Tibial artery (tissue), 4 donors: ENCODE measurements around the gene FARS2.

ENCODE experiments used
- DNase-seq, 2 donors: peaks; one replicate each; pipeline ENCODE4 v3.0.0-alpha.2; 2019
- H3K27ac ChIP-seq, 2 donors: fragments of 200-600 bp; sonication (generic) in 1 of 2; 1 replicate in 1 of 2; 2 replicates in 1 of 2; pipeline ENCODE4 v1.5.1; 2018 to 2019; ENCODE audit warnings: mild to moderate bottlenecking in 1 of 2
- H3K27me3 ChIP-seq, 2 donors: fragments of 200-600 bp; sonication (generic) in 1 of 2; one replicate each; pipeline versions ENCODE4 v1.5.1 to v1.6.0; 2016 to 2019
- H3K36me3 ChIP-seq, 3 donors: fragments of 200-600 bp; sonication (generic) in 2 of 3; one replicate each; pipeline ENCODE4 v1.5.1; 2016 to 2019; ENCODE audit warnings: mild to moderate bottlenecking in 2 of 3
- H3K4me1 ChIP-seq, 4 donors: fragments of 200-600 bp; sonication (generic) in 2 of 4; 1 replicate in 3 of 4; 2 replicates in 1 of 4; pipeline ENCODE4 v1.5.1; 2016 to 2019
- H3K4me3 ChIP-seq, 2 donors: fragments of 200-600 bp; sonication (generic) in 1 of 2; 1 replicate in 1 of 2; 2 replicates in 1 of 2; pipeline ENCODE4 v1.5.1; 2018 to 2019; ENCODE audit warnings: mild to moderate bottlenecking in 2 of 2
- H3K9me3 ChIP-seq, 3 donors: fragments of 200-600 bp; sonication (generic) in 1 of 3; one replicate each; pipeline ENCODE4 v1.5.1; 2016 to 2019
- CTCF ChIP-seq, 2 experiments: fragments of 200-600 bp in 1 of 2; fragments of 450-650 bp in 1 of 2; IDR thresholded peaks; one replicate each; pipeline ENCODE4 v1.5.1; 2017 to 2019; ENCODE audit warnings: antibody characterized with exemption in 2 of 2, mild to moderate bottlenecking in 1 of 2, moderate library complexity in 1 of 2
- intact Hi-C: fragments of 100-400 bp; cut with DNase I; formaldehyde crosslinking; loops from one replicate; pipeline ENCODE4 v1.15.0; 2023; ENCODE audit warnings: low total_unique reads

FARS2 gene

DNA sequence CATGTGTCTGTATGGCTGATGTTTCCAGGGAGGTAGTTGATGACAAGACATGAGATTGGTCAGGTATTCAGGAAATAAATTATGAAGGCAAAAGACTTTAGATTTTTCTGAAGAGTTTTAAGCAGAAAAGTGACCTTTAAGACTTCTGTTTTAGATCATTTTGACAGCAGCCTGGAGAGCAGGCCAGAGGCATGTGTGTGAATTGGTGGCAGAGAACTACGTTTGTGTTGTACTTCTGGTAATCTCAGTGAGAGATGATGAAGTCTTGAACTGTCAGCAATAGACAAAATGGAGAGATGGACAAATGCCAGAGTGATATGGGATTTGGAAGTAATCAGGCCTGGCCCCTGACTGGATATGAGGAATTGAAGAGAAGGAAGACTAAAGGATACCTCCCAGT lies 30.8 kb downstream of the FARS2 start:
- intact Hi-C loops = no loop called here
- H3K36me3 ChIP-seq = no peaks in the 10 kb centered on the region
- no peak overlapping the region for H3K27ac ChIP-seq
- H3K27me3 ChIP-seq = no peaks in the 10 kb centered on the region
- no peak for TF ChIP-seq CTCF (IDR thresholded peaks at IDR 0.05)
- H3K9me3 ChIP-seq = no peaks in the 10 kb centered on the region
- DNase-seq = no peak
- peaks cover 0 to 17% (median 5%) of the 10 kb centered on the region in 4 donors for H3K4me1 ChIP-seq
- no peak overlapping the region for H3K4me3 ChIP-seq

DNA sequence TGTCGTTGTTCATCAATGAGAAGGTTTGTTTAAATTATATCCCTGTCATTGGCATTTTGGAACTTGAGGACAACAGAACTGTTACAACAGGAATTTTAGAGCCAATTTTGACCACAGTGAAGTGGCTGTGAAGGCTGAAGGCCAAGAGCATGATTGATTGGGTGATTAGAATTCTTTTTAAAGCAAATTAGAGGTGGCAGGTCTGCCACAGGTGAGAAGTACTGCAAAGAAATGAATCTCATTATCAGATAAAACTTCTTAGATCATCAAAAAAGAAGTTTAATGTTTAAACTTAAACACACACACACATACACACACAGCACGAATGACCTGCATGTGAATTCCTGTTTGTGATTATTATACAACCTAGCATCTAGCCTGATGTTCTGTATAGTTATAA lies 32.4 kb downstream of the FARS2 start:
- Histone ChIP-seq H3K4me3 (no peak overlapping the region), H3K36me3 (no peaks in the 10 kb centered on the region), H3K4me1 (peaks cover 0 to 6% (median 0%) of the 10 kb centered on the region in 4 donors), H3K27me3 (no peaks in the 10 kb centered on the region), H3K9me3 (no peaks in the 10 kb centered on the region), H3K27ac (no peak overlapping the region)
- DNase-seq = no peak
- no peak for TF ChIP-seq CTCF (IDR thresholded peaks at IDR 0.05)
- intact Hi-C loops = no loop called here

GRCh38 chr6:5294392-5295211 lies 33.3 kb downstream of the FARS2 start:
- no peak for TF ChIP-seq CTCF (IDR thresholded peaks at IDR 0.05)

GRCh38 chr6:5295623-5296022 lies 34.3 kb downstream of the FARS2 start:
- no peak for TF ChIP-seq CTCF (IDR thresholded peaks at IDR 0.05)
- Histone ChIP-seq H3K36me3 (no peaks in the 10 kb centered on the region), H3K27ac (no peak overlapping the region), H3K9me3 (no peaks in the 10 kb centered on the region), H3K4me3 (no peak overlapping the region), H3K4me1 (peaks cover 0 to 5% (median 0%) of the 10 kb centered on the region in 4 donors), H3K27me3 (no peaks in the 10 kb centered on the region)
- intact Hi-C loops = no loop called here
- DNase-seq = no peak

More at GRCh38 chr6:5294392-5295211, 33.3 kb downstream of the FARS2 start:
- H3K36me3 ChIP-seq = no peaks in the 10 kb centered on the region
- no peak overlapping the region for H3K4me3 ChIP-seq
- DNase-seq = no peak
- peaks cover 0 to 6% (median 0%) of the 10 kb centered on the region in 4 donors for H3K4me1 ChIP-seq
- intact Hi-C loops = no loop called here
- no peaks in the 10 kb centered on the region for H3K27me3 ChIP-seq
- no peaks in the 10 kb centered on the region for H3K9me3 ChIP-seq
- no peak overlapping the region for H3K27ac ChIP-seq

DNA sequence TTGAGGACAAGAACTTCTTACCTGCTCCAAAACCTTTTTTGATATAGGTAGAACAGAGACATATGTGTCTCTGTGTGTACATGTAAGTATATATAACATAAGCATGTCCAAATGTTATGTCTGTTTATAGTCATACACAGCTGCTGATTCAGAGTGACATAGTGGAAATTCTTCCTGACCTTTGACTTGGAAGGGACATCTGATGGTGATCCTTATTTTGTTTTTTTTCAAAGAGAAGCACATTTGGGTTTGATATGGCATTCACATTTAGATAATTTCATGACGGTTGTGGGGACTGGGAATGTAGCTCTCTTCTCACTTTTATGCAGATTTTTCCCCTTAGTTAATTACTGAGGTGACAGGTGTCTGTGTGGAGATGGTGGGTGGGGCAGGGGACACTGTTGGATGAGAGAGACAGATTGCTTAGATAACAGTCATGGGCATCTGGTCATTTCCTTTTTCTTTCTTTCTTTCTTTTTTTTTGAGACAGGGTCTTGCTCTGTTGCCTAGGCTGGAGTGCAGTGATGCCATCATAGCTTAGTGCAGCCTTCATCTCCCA lies 39.0 kb downstream of the FARS2 start:
- Histone ChIP-seq H3K4me3 (no peak overlapping the region), H3K27ac (no peak overlapping the region), H3K9me3 (no peaks in the 10 kb centered on the region), H3K4me1 (peaks cover 0 to 6% (median 0%) of the 10 kb centered on the region in 4 donors), H3K36me3 (no peaks in the 10 kb centered on the region), H3K27me3 (no peaks in the 10 kb centered on the region)
- no peak for DNase-seq
- TF ChIP-seq CTCF (IDR thresholded peaks at IDR 0.05) = no peak
- intact Hi-C loops = no loop called here
